ENCODE data around the gene GRP. TPM values are rescaled to one million over a fixed set of nuclear protein-coding genes. Genes with fewer than 3 reads are reported as not detected.

Gene GRP
- total and polyA plus RNA-seq, 4 donors: not detected

GRCh38 chr18:59264651-59265245 lies 44.8 kb downstream of the GRP start:
- DNase-seq (ENCODE audit: low spot score): no peak
- Histone ChIP-seq H3K4me3 (ENCODE audit: low read depth in 1 of 3, low read length in 3 of 3) (no peak overlapping the region), H3K9me3 (ENCODE audit: control insufficient read depth in 4 of 4, low read length in 3 of 4) (no peaks in the 10 kb centered on the region), H3K36me3 (ENCODE audit: control insufficient read depth in 4 of 4, insufficient read depth in 3 of 4, low read depth in 1 of 4, low read length in 3 of 4) (no peaks in the 10 kb centered on the region), H3K27ac (ENCODE audit: low read depth in 1 of 2, low read length in 2 of 2) (no peak overlapping the region), H3K4me1 (ENCODE audit: control insufficient read depth in 4 of 4, insufficient read depth in 4 of 4, low read length in 3 of 4) (peaks cover 0 to 18% (median 6%) of the 10 kb centered on the region in 4 donors), H3K27me3 (ENCODE audit: control insufficient read depth in 4 of 4, insufficient read depth in 4 of 4, low read length in 3 of 4) (peaks cover 5 to 14% (median 11%) of the 10 kb centered on the region in 4 donors), H3K9ac (ENCODE audit: low read depth in 1 of 2, low read length in 2 of 2) (no peak overlapping the region)
- WGBS: 10% methylated on average over 41 of the region's 41 CpGs
- TF ChIP-seq MAX (IDR thresholded peaks at IDR 0.05): no peak
- no peak for TF ChIP-seq FOXA1 (IDR thresholded peaks at IDR 0.05)
- no peak for TF ChIP-seq FOXA2 (IDR thresholded peaks at IDR 0.05)
- TF ChIP-seq RXRA (IDR thresholded peaks at IDR 0.05): no peak
- no peak for TF ChIP-seq REST (IDR thresholded peaks at IDR 0.05)
- TF ChIP-seq JUND (IDR thresholded peaks at IDR 0.05): no peak
- TF ChIP-seq RAD21 (IDR thresholded peaks at IDR 0.05): no peak
- TF ChIP-seq ATF3 (IDR thresholded peaks at IDR 0.05): no peak
- no peak for TF ChIP-seq EGR1 (IDR thresholded peaks at IDR 0.05; ENCODE audit: low read depth in 2 of 2)
- TF ChIP-seq CTCF (IDR thresholded peaks at IDR 0.05; ENCODE audit: low read depth, low read length, missing input control): no peak
- no peak for TF ChIP-seq HNF4G (IDR thresholded peaks at IDR 0.05)
- no peak for TF ChIP-seq TAF1 (conservative IDR thresholded peaks at IDR 0.05)

- no peak for DNase-seq (ENCODE audit: low spot score)
- H3K4me3 ChIP-seq (ENCODE audit: low read depth in 1 of 3, low read length in 3 of 3): peak overlapping the region in 1 of 3 donors; percentile 37
- H3K27me3 ChIP-seq (ENCODE audit: control insufficient read depth in 4 of 4, insufficient read depth in 4 of 4, low read length in 3 of 4): peaks cover 5 to 17% (median 14%) of the 10 kb centered on the region in 4 donors
- no peaks in the 10 kb centered on the region for H3K9me3 ChIP-seq (ENCODE audit: control insufficient read depth in 4 of 4, low read length in 3 of 4)
- no peak overlapping the region for H3K27ac ChIP-seq (ENCODE audit: low read depth in 1 of 2, low read length in 2 of 2)
- WGBS: 6% methylated on average over 38 of the region's 38 CpGs
- no peak overlapping the region for H3K9ac ChIP-seq (ENCODE audit: low read depth in 1 of 2, low read length in 2 of 2)
- H3K36me3 ChIP-seq (ENCODE audit: control insufficient read depth in 4 of 4, insufficient read depth in 3 of 4, low read depth in 1 of 4, low read length in 3 of 4): no peaks in the 10 kb centered on the region
- TF ChIP-seq SP1 (IDR thresholded peaks at IDR 0.05) (no peak), FOXA2 (IDR thresholded peaks at IDR 0.05) (no peak), TAF1 (conservative IDR thresholded peaks at IDR 0.05) (no peak), HNF4G (IDR thresholded peaks at IDR 0.05) (no peak)
- H3K4me1 ChIP-seq (ENCODE audit: control insufficient read depth in 4 of 4, insufficient read depth in 4 of 4, low read length in 3 of 4): peaks cover 0 to 18% (median 6%) of the 10 kb centered on the region in 4 donors
Observed at GRCh38 chr18:59265246-59265973, 45.5 kb downstream of the GRP start.
